SK-N-SH (cell line): ENCODE measurements around the gene SNRNP200. TPM values are rescaled to one million over a fixed set of nuclear protein-coding genes. Genes with fewer than 3 reads are reported as not detected.
"Not testable (repeated sequence)": the region's sequence is repeated elsewhere in the genome, so short reads cannot be mapped to it uniquely, and the experiment has no call there.

ENCODE experiments used
- CTCF ChIA-PET: fragments of 300-600, 350-600 bp; formaldehyde crosslinking; extraction: SDS; loops from one replicate; lab custom pipeline; 2021; lab: Yijun Ruan, JAX
- POLR2A ChIA-PET: fragments of 350-600 bp; sonication (Branson Sonifier 250); formaldehyde crosslinking; extraction: SDS; loops from one replicate; lab custom pipeline; 2020; ENCODE audit warnings: antibody characterized with exemption, inconsistent platforms; lab: Yijun Ruan, JAX
- DNase-seq: peaks from one replicate; pipeline ENCODE4 v3.0.0; 2012
- H2AFZ ChIP-seq: fragments of 200-600 bp; sonication (generic); 2 replicates; pipeline ENCODE4 v1.8.1; 2016; ENCODE audit warnings: antibody characterized with exemption, mild to moderate bottlenecking, low read depth
- H3F3A ChIP-seq: fragments of 200-600 bp; sonication (generic); replicated peaks from 2 replicates; pipeline ENCODE3; 2016; ENCODE audit warnings: antibody characterized with exemption, mild to moderate bottlenecking; ENCODE audit not compliant: insufficient read depth
- H3K27ac ChIP-seq, 2 experiments: fragments of 200-500 bp in 1 of 2; fragments of 200-600 bp in 1 of 2; sonication (Bioruptor generic) in 1 of 2; sonication (generic), shearing (Covaris generic) in 1 of 2; 2 replicates each; pipeline versions ENCODE4 v1.5.1 to v1.6.1; 2014 to 2016; ENCODE audit warnings: low read depth in 2 of 2, inconsistent platforms in 1 of 2, low read length in 1 of 2, mild to moderate bottlenecking in 1 of 2, mixed read lengths in 1 of 2
- H3K27me3 ChIP-seq: fragments of 200-600 bp; sonication (generic), shearing (Covaris generic); 2 replicates; pipeline ENCODE4 v1.6.1; 2016; ENCODE audit warnings: mixed run types; ENCODE audit not compliant: insufficient read depth
- H3K36me3 ChIP-seq, 2 experiments: fragments of 200-500 bp in 1 of 2; fragments of 200-600 bp in 1 of 2; sonication (Bioruptor generic) in 1 of 2; sonication (generic) in 1 of 2; replicated peaks in 1 of 2; 2 replicates each; pipeline versions ENCODE3 to v1.5.1; 2014 to 2016; ENCODE audit warnings: low read length in 1 of 2, mild to moderate bottlenecking in 1 of 2; ENCODE audit not compliant: insufficient read depth in 2 of 2, control insufficient read depth in 1 of 2
- H3K4me1 ChIP-seq, 2 experiments: fragments of 200-500 bp in 1 of 2; fragments of 200-600 bp in 1 of 2; sonication (Bioruptor generic) in 1 of 2; sonication (generic), shearing (Covaris generic) in 1 of 2; 2 replicates each; pipeline versions ENCODE4 v1.5.1 to v1.6.1; 2014 to 2016; ENCODE audit warnings: low read depth in 1 of 2, low read length in 1 of 2, mixed run types in 1 of 2; ENCODE audit not compliant: insufficient read depth in 2 of 2, control insufficient read depth in 1 of 2
- H3K4me2 ChIP-seq: fragments of 200-600 bp; sonication (generic), shearing (Covaris generic); 2 replicates; pipeline ENCODE4 v1.6.1; 2017; ENCODE audit warnings: mixed run types
- H3K4me3 ChIP-seq, 2 experiments: fragments of 200-500 bp in 1 of 2; fragments of 200-600 bp in 1 of 2; sonication (Bioruptor generic) in 1 of 2; sonication (generic), shearing (Covaris generic) in 1 of 2; 2 replicates each; pipeline versions ENCODE4 v1.5.1 to v1.8.1; 2014 to 2016; ENCODE audit warnings: low read depth in 2 of 2, inconsistent platforms in 1 of 2, low read length in 1 of 2, mild to moderate bottlenecking in 1 of 2, mixed read lengths in 1 of 2, moderate library complexity in 1 of 2
- H3K79me2 ChIP-seq: fragments of 200-600 bp; sonication (generic); 2 replicates; pipeline ENCODE4 v1.8.1; 2017; ENCODE audit warnings: mild to moderate bottlenecking; ENCODE audit not compliant: insufficient read depth
- H3K9ac ChIP-seq: fragments of 200-600 bp; sonication (generic); 2 replicates; pipeline ENCODE4 v1.6.1; 2017; ENCODE audit warnings: mixed run types
- H3K9me2 ChIP-seq: fragments of 200-600 bp; sonication (generic); 2 replicates; pipeline ENCODE4 v1.6.1; 2017; ENCODE audit warnings: mixed run types
- H3K9me3 ChIP-seq: fragments of 200-600 bp; sonication (generic); 2 replicates; pipeline ENCODE4 v1.6.1; 2017; ENCODE audit warnings: mixed run types, mild to moderate bottlenecking, moderate library complexity
- H4K20me1 ChIP-seq: fragments of 200-600 bp; sonication (generic); 2 replicates; pipeline ENCODE4 v1.6.1; 2017; ENCODE audit warnings: mild to moderate bottlenecking, mixed run types; ENCODE audit not compliant: insufficient read depth
- CHD2 ChIP-seq: fragments of 150-350 bp; IDR thresholded peaks from 2 replicates; pipeline ENCODE4 v1.6.1; 2018; ENCODE audit warnings: low read length; ENCODE audit not compliant: partially characterized antibody
- ELF1 ChIP-seq: IDR thresholded peaks from 2 replicates; pipeline ENCODE4 v1.4.0; 2012
- EZH2phosphoT487 ChIP-seq: fragments of 200-600 bp; sonication (generic); IDR thresholded peaks from 2 replicates; pipeline ENCODE4 v1.6.1; 2017; ENCODE audit warnings: low read depth, mixed run types, mild to moderate bottlenecking, antibody characterized with exemption, moderate library complexity, borderline replicate concordance
- FOSL2 ChIP-seq: IDR thresholded peaks from 2 replicates; pipeline ENCODE4 v1.4.0; 2012; ENCODE audit warnings: low read depth, mild to moderate bottlenecking, moderate library complexity, borderline replicate concordance
- JUND ChIP-seq: IDR thresholded peaks from 2 replicates; pipeline ENCODE4 v1.4.0; 2012
- NFIC ChIP-seq: IDR thresholded peaks from 2 replicates; pipeline ENCODE4 v1.4.0; 2012; ENCODE audit warnings: borderline replicate concordance
- RAD21 ChIP-seq: IDR thresholded peaks from 2 replicates; pipeline ENCODE4 v1.6.1; 2012; ENCODE audit warnings: mild to moderate bottlenecking, low read length
- RFX5 ChIP-seq: IDR thresholded peaks from 2 replicates; pipeline ENCODE4 v1.6.1; 2012; ENCODE audit warnings: mild to moderate bottlenecking, improper control_type of control experiment, low read length
- SIN3A ChIP-seq: IDR thresholded peaks from 2 replicates; pipeline ENCODE4 v1.6.1; 2012; ENCODE audit warnings: low read depth, mild to moderate bottlenecking, low read length, moderate library complexity, borderline replicate concordance
- TCF12 ChIP-seq: IDR thresholded peaks from 2 replicates; pipeline ENCODE4 v1.4.0; 2012
- TEAD4 ChIP-seq: IDR thresholded peaks from 2 replicates; pipeline ENCODE4 v1.4.0; 2012; ENCODE audit warnings: mild to moderate bottlenecking, borderline replicate concordance; ENCODE audit not compliant: insufficient read depth
- YY1 ChIP-seq: IDR thresholded peaks from 2 replicates; pipeline ENCODE4 v1.4.0; 2012; ENCODE audit warnings: low read depth, mild to moderate bottlenecking
- WGBS: methylation state at CpG from one replicate; pipeline ENCODE4 v1.1.6; 2017; ENCODE audit warnings: low lambda C conversion rate; 5-methylcytosine and 5-hydroxymethylcytosine counted together
- polyA plus RNA-seq, 3 experiments: library from polyadenylated mRNA; depleted of rRNA; stranded (reverse); fragments of >200 nt; gene quantifications; 2 replicates each; pipeline ENCODE4 v1.2.3, GENCODE V29; 2012
- TF ChIP-seq, protein P1 (sequence below): IDR thresholded peaks from 2 replicates; pipeline ENCODE4 v1.4.0; 2012; ENCODE audit warnings: low read depth
- TF ChIP-seq, protein P2 (sequence below): IDR thresholded peaks from 2 replicates; pipeline ENCODE4 v1.4.0; 2012; ENCODE audit warnings: low read depth, borderline replicate concordance
- TF ChIP-seq, protein P3 (sequence below): IDR thresholded peaks from 2 replicates; pipeline ENCODE4 v1.4.0; 2012; ENCODE audit warnings: low read depth, borderline replicate concordance
- TF ChIP-seq, protein P4 (sequence below): fragments of 200-600 bp; sonication (generic); IDR thresholded peaks from 2 replicates; pipeline ENCODE4 v1.6.1; 2017; ENCODE audit warnings: antibody characterized with exemption, mild to moderate bottlenecking, moderate library complexity
- TF ChIP-seq, protein P5 (sequence below): fragments of 150-350 bp; IDR thresholded peaks from 2 replicates; pipeline ENCODE4 v1.6.1; 2017; ENCODE audit warnings: antibody characterized with exemption, low read length, low read depth, borderline replicate concordance

Gene SNRNP200
- polyA plus RNA-seq, 1 of the 3 experiments (the other 2 are of a cell fraction), result 165 TPM

DNA sequence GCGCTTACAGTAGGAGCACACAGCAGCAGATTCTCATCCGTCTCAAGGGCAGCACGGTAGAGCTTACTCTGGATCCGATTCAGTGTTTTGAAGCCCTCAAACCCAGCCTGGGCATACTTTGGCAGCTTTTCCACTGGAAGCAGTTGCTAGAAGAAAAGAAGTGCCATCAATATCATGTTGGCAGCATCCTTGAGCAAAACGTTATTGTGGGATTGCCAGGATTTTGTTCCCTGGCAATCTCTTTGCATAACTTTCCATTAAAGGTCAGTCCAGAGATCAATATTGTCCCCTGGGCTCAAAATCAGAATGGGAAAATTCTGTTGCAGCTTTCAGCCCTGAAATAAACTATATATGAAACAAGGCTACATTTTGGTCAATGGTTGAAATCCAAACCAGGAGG, 8.4 kb downstream of the SNRNP200 start:
- Histone ChIP-seq H3K9me2 (no peaks in the 10 kb centered on the region), H3K4me1 (peaks cover 0 to 2% of the 10 kb centered on the region in 2 experiments; a peak in 1 of 4 replicates), H3K4me3 (no peak overlapping the region), H3K9me3 (no peaks in the 10 kb centered on the region), H3K27ac (no peak overlapping the region), H3F3A (no peaks in the 10 kb centered on the region), H3K4me2 (no peak overlapping the region), H3K9ac (no peak overlapping the region), H4K20me1 (peaks cover 6% of the 10 kb centered on the region; the same call in 1 of the 2 replicates), H2AFZ (no peak overlapping the region), H3K36me3 (peaks cover 95 to 98% of the 10 kb centered on the region in 2 experiments), H3K27me3 (no peaks in the 10 kb centered on the region), H3K79me2 (peaks cover 29% of the 10 kb centered on the region)
- TF ChIP-seq, protein P1, sequence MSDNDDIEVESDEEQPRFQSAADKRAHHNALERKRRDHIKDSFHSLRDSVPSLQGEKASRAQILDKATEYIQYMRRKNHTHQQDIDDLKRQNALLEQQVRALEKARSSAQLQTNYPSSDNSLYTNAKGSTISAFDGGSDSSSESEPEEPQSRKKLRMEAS, result no peak
- TF ChIP-seq FOSL2 (no peak), YY1 (no peak), EZH2phosphoT487 (no peak), RAD21 (no peak), NFIC (no peak), ELF1 (no peak), JUND (no peak), SIN3A (no peak)
- TF ChIP-seq, protein P2, sequence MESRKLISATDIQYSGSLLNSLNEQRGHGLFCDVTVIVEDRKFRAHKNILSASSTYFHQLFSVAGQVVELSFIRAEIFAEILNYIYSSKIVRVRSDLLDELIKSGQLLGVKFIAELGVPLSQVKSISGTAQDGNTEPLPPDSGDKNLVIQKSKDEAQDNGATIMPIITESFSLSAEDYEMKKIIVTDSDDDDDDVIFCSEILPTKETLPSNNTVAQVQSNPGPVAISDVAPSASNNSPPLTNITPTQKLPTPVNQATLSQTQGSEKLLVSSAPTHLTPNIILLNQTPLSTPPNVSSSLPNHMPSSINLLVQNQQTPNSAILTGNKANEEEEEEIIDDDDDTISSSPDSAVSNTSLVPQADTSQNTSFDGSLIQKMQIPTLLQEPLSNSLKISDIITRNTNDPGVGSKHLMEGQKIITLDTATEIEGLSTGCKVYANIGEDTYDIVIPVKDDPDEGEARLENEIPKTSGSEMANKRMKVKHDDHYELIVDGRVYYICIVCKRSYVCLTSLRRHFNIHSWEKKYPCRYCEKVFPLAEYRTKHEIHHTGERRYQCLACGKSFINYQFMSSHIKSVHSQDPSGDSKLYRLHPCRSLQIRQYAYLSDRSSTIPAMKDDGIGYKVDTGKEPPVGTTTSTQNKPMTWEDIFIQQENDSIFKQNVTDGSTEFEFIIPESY, result no peak
- DNase-seq, result no peak
- CTCF ChIA-PET, result no interaction called here
- POLR2A ChIA-PET, result no interaction called here
- WGBS, result 91% methylated on average over 5 of the region's 5 CpGs

DNA sequence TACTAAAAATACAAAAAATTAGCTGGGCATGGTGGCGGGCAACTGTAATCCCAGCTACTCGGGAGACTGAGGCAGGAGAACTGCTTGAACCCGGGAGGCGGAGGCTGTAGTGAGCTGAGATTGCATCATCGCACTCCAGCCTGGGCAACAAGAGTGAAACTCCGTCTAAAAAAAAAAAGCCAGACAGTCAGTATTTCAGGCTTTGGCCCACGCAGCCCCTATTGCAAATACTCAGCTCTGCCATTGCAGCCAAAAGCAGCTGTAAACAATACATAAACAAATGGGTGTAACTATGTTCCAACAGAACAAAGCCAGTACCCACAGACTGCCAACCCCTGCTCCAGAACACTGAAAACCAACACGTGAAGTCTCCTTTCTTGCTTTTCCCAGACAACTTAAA, 11.1 kb downstream of the SNRNP200 start:
- H3F3A ChIP-seq, H3K4me1 ChIP-seq, H3K79me2 ChIP-seq, DNase-seq, H3K4me3 ChIP-seq, H3K27ac ChIP-seq, H4K20me1 ChIP-seq, H3K9me2 ChIP-seq, POLR2A ChIA-PET, H3K9ac ChIP-seq, H3K9me3 ChIP-seq, H3K4me2 ChIP-seq, H2AFZ ChIP-seq, H3K27me3 ChIP-seq: not testable (repeated sequence)
- 96% methylated on average over 8 of the region's 8 CpGs for WGBS
- CTCF ChIA-PET, result interaction anchor here (0.9 to 1.1 kb wide), 3 partner anchors 28 to 302 kb away, joined by 3 to 4 read pairs (median 3); partner anchors contain the start of gene CIAO1
- H3K36me3 ChIP-seq, result peaks cover 98% of the 10 kb centered on the region in 2 experiments

DNA sequence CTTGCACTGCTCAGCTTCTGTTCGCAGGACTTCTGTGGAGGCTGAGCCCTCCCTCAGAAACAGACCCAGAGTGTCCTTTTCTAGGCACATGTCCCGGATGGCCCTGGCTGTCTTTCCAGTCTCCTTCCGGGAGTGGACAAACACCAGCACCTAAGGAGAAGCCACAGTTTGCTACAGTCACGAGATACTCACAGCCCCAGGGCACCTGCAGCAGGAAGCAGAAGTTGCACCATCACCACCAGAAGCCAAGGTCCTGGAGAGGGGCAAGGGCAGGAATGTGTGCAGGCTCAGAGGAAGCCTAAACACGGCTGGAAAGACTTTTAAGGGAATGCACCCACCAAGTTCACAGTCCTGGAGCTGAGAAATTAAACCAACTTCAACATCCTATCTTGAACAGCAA, 13.6 kb downstream of the SNRNP200 start:
- H2AFZ ChIP-seq, result no peak overlapping the region
- CTCF ChIA-PET, result interaction anchor here (1.0 kb wide), 1 partner anchor 25 kb away, joined by 4 read pairs; no protein-coding TSS in a partner anchor
- no peaks in the 10 kb centered on the region for H3F3A ChIP-seq
- H3K4me2 ChIP-seq, result no peak overlapping the region
- no peak for DNase-seq
- no peak overlapping the region for H3K9ac ChIP-seq
- H4K20me1 ChIP-seq, result no peaks in the 10 kb centered on the region
- H3K9me3 ChIP-seq, result no peaks in the 10 kb centered on the region
- no peaks in the 10 kb centered on the region for H3K9me2 ChIP-seq
- H3K36me3 ChIP-seq, result peaks cover 92 to 98% of the 10 kb centered on the region in 2 experiments
- POLR2A ChIA-PET, result interaction anchor here (1.0 kb wide), 1 partner anchor 30 kb away, joined by 3 read pairs; no protein-coding TSS in a partner anchor
- H3K4me3 ChIP-seq, result no peak overlapping the region
- no peaks in the 10 kb centered on the region for H3K27me3 ChIP-seq
- 87% methylated on average over 4 of the region's 5 CpGs for WGBS
- no peaks in the 10 kb centered on the region for H3K4me1 ChIP-seq
- H3K79me2 ChIP-seq, result no peaks in the 10 kb centered on the region; the same call in 1 of the 2 replicates
- no peak overlapping the region for H3K27ac ChIP-seq
- TF ChIP-seq TEAD4 (no peak), RAD21 (no peak), ELF1 (no peak), TCF12 (no peak), YY1 (no peak), CHD2 (no peak), NFIC (no peak), RFX5 (no peak)
- TF ChIP-seq, protein P3, sequence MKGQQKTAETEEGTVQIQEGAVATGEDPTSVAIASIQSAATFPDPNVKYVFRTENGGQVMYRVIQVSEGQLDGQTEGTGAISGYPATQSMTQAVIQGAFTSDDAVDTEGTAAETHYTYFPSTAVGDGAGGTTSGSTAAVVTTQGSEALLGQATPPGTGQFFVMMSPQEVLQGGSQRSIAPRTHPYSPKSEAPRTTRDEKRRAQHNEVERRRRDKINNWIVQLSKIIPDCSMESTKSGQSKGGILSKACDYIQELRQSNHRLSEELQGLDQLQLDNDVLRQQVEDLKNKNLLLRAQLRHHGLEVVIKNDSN, result no peak
- TF ChIP-seq, protein P4, sequence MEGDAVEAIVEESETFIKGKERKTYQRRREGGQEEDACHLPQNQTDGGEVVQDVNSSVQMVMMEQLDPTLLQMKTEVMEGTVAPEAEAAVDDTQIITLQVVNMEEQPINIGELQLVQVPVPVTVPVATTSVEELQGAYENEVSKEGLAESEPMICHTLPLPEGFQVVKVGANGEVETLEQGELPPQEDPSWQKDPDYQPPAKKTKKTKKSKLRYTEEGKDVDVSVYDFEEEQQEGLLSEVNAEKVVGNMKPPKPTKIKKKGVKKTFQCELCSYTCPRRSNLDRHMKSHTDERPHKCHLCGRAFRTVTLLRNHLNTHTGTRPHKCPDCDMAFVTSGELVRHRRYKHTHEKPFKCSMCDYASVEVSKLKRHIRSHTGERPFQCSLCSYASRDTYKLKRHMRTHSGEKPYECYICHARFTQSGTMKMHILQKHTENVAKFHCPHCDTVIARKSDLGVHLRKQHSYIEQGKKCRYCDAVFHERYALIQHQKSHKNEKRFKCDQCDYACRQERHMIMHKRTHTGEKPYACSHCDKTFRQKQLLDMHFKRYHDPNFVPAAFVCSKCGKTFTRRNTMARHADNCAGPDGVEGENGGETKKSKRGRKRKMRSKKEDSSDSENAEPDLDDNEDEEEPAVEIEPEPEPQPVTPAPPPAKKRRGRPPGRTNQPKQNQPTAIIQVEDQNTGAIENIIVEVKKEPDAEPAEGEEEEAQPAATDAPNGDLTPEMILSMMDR, result no peak
- TF ChIP-seq, protein P5, sequence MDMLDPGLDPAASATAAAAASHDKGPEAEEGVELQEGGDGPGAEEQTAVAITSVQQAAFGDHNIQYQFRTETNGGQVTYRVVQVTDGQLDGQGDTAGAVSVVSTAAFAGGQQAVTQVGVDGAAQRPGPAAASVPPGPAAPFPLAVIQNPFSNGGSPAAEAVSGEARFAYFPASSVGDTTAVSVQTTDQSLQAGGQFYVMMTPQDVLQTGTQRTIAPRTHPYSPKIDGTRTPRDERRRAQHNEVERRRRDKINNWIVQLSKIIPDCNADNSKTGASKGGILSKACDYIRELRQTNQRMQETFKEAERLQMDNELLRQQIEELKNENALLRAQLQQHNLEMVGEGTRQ, result no peak
